Upper lobe of right lung (tissue), 1 donor: ENCODE results near the gene SLC39A11. TPM values are rescaled to one million over a fixed set of nuclear protein-coding genes. Genes with fewer than 3 reads are reported as not detected.
"Not testable (repeated sequence)": the region's sequence is repeated elsewhere in the genome, so short reads cannot be mapped to it uniquely, and the experiment has no call there.

Source experiments
- ATAC-seq: fragments of 200-7000 bp; cut with Tn5 transposase; one replicate; pipeline ENCODE4 v1.9.1; 2020; ENCODE audit warnings: mild to moderate bottlenecking, moderate library complexity
- DNase-seq: peaks from one replicate; pipeline ENCODE4 v3.0.0-alpha.2; 2020
- H3K27ac ChIP-seq: fragments of 200-600 bp; one replicate; pipeline ENCODE4 v1.8.0; 2022
- H3K27me3 ChIP-seq: fragments of 200-600 bp; one replicate; pipeline ENCODE4 v1.8.0; 2022; ENCODE audit warnings: mild to moderate bottlenecking
- H3K36me3 ChIP-seq: fragments of 200-600 bp; one replicate; pipeline ENCODE4 v1.8.0; 2022
- H3K4me1 ChIP-seq: fragments of 200-600 bp; one replicate; pipeline ENCODE4 v1.8.0; 2022
- H3K4me3 ChIP-seq: fragments of 200-600 bp; one replicate; pipeline ENCODE4 v1.8.0; 2022; ENCODE audit warnings: mild to moderate bottlenecking
- H3K9me3 ChIP-seq: fragments of 200-600 bp; one replicate; pipeline ENCODE4 v1.8.0; 2022
- CTCF ChIP-seq: fragments of 200-600 bp; IDR thresholded peaks from one replicate; pipeline ENCODE4 v1.8.0; 2022; ENCODE audit warnings: antibody characterized with exemption
- intact Hi-C: fragments of 100-400 bp; cut with DNase I; formaldehyde crosslinking; loops from one replicate; pipeline ENCODE4 v1.11.0; 2022
- total RNA-seq: library from RNA; stranded (reverse); fragmentation: NEBNext Ultra II Directional; extraction: Animal tissue kit (Norgen Biotek cat#: 25700); gene quantifications from one replicate; pipeline ENCODE4 v1.2.1, GENCODE V29; 2021
- donor health status: DM: no; HTN: yes; CAD: no; lungs with severe emphysema.

The SLC39A11 gene
- total RNA-seq, 1 donor from 2014 or later = 33.7 TPM

DNA sequence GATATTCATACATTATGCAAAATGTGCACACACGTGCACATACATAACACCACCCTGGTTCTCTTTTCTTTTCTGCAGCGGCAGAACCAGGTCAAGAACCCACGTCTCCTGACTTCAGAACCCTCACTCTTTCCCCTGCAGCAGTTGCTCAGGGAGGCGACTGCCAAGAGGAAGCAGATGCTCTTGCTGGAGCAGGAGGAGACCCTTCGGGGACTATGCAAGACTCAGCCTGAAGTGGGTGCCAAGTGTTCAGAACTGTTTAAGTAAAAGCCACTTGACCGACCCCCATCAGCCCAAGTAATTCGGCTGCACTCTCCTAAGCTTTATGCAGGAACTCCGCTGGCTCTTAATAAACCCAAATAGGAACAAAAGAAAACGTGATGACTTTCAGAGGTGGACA, 193.8 kb downstream of the SLC39A11 start:
- Histone ChIP-seq H3K9me3 (no peaks in the 10 kb centered on the region), H3K27me3 (no peaks in the 10 kb centered on the region), H3K4me1 (no peaks in the 10 kb centered on the region), H3K4me3 (no peak overlapping the region), H3K27ac (no peak overlapping the region), H3K36me3 (no peaks in the 10 kb centered on the region)
- TF ChIP-seq CTCF = no peak
- DNase-seq = no peak
- no peak for ATAC-seq
- intact Hi-C loops = no loop called here

DNA sequence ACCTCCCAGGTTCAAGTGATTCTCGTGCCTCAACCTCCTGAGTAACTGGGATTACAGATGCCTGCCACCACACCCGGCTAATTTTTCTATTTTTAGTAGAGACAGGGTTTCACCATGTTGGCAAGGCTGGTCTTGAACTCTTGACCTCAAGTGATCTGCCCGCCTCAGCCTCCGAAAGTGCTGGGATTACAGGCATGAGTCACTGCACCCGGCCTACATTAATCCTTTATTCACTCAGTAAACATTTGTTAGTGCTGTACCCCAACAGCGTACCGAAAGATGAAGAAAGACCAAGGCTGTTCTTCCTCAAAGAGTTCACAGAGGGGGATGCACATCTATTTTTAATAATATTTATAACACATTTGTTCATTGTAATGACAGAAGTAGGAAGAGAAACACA, 196.2 kb downstream of the SLC39A11 start:
- H3K36me3 ChIP-seq, H3K9me3 ChIP-seq, H3K27me3 ChIP-seq, H3K4me3 ChIP-seq, H3K27ac ChIP-seq, ATAC-seq, intact Hi-C loops, DNase-seq, H3K4me1 ChIP-seq: not testable (repeated sequence)

DNA sequence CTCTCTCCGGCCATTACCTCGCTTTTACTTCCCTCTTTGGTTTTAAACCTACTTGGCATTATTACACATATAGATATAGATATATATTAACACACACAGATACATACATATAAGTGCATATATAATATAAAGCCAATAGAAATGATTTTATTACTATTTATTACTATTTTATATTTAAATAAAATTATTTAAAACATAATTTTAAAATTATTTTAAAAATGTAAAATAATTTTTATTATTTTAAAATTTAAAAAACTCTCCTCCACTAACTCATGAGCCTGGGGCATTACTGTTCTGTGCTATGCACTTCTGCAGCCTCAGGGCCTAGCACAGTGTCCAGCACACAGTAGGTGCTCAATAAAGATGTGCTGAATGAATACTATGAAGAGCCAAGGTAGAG, 200.9 kb downstream of the SLC39A11 start:
- H3K36me3 ChIP-seq = peaks cover 4% of the 10 kb centered on the region
- H3K9me3 ChIP-seq = no peaks in the 10 kb centered on the region

DNA sequence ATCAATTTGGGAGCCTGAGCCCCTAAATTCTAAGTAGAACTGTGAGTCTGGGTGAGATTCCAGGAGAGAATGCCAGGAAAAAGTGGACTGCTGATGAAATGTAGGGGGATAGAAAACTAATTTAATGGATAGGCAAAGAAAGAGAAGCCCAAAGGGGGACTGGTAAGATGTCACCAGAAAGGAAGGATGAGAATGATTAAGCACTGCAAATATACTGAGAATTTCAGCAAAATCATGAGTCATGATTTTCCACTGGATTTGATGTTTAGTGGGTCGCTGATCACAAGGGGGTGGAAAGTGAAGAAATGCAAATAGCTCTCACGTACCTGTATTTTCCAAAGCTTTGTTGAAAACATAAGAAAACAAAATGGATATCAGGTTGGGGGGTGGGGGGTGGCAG, 201.8 kb downstream of the SLC39A11 start:
- intact Hi-C loops = no loop called here
- ATAC-seq (no peak), DNase-seq (no peak)
- no peaks in the 10 kb centered on the region for H3K9me3 ChIP-seq
- no peak overlapping the region for H3K27ac ChIP-seq
- no peak for TF ChIP-seq CTCF
- peaks cover 4% of the 10 kb centered on the region for H3K36me3 ChIP-seq
- H3K4me1 ChIP-seq = no peaks in the 10 kb centered on the region
- H3K27me3 ChIP-seq = no peaks in the 10 kb centered on the region
- H3K4me3 ChIP-seq = no peak overlapping the region

More for the DNA sequence above, 200.9 kb downstream of the SLC39A11 start:
- H3K4me3 ChIP-seq = no peak overlapping the region
- TF ChIP-seq CTCF = no peak
- intact Hi-C loops = no loop called here
- H3K27ac ChIP-seq = no peak overlapping the region
- no peak for DNase-seq
- H3K27me3 ChIP-seq = no peaks in the 10 kb centered on the region
- no peaks in the 10 kb centered on the region for H3K4me1 ChIP-seq
- ATAC-seq = no peak

- Histone ChIP-seq H3K4me3 (no peak overlapping the region), H3K4me1 (no peaks in the 10 kb centered on the region), H3K9me3 (no peaks in the 10 kb centered on the region), H3K27me3 (no peaks in the 10 kb centered on the region), H3K36me3 (peaks cover 4% of the 10 kb centered on the region), H3K27ac (no peak overlapping the region)
- DNase-seq (no peak), ATAC-seq (no peak)
- no peak for TF ChIP-seq CTCF
- intact Hi-C loops = no loop called here
These were observed 204.6 kb downstream of the SLC39A11 start for GRCh38 chr17:72887917-72888316.

DNA sequence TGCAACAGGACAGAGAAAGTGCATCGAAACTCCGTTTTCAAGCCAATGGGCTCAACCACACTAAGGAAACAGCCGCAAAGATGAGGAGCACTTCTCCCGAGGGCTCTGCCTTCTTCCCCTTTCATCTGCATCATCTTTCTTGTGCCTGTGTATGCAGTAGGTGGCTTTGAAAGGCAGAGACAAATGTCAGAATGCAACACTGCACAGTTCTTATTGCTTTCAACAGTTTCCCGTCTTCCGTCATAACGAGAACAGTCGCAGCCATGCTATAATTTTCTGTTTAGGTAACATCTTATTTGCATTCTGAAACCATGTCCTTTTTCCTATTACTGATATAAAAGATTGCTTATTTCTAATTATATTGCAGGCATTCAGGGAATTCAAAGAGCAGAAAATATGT, 205.2 kb downstream of the SLC39A11 start:
- Histone ChIP-seq H3K4me1 (no peaks in the 10 kb centered on the region), H3K27me3 (no peaks in the 10 kb centered on the region), H3K9me3 (no peaks in the 10 kb centered on the region), H3K27ac (no peak overlapping the region), H3K4me3 (no peak overlapping the region), H3K36me3 (peaks cover 4% of the 10 kb centered on the region)
- no peak for TF ChIP-seq CTCF
- ATAC-seq (no peak), DNase-seq (no peak)
- intact Hi-C loops = no loop called here
